Uterus (tissue), 2 donors: ENCODE data around the gene MTFR1L.

Experiments
- POLR2A ChIP-seq, 2 donors: fragments of 450-650 bp; IDR thresholded peaks; one replicate each; pipeline ENCODE4 v1.6.1; 2016; ENCODE audit warnings: antibody characterized with exemption in 2 of 2, mild to moderate bottlenecking in 1 of 2, moderate library complexity in 1 of 2
- TF ChIP-seq, protein P1 (sequence below), 4 experiments: fragments of 200-600 bp in 2 of 4; fragments of 450-650 bp in 2 of 4; sonication (generic) in 2 of 4; IDR thresholded peaks; one replicate each; pipeline ENCODE4 v1.5.1; 2016 to 2019; ENCODE audit warnings: antibody characterized with exemption in 4 of 4, mild to moderate bottlenecking in 2 of 4, moderate library complexity in 1 of 4

DNA sequence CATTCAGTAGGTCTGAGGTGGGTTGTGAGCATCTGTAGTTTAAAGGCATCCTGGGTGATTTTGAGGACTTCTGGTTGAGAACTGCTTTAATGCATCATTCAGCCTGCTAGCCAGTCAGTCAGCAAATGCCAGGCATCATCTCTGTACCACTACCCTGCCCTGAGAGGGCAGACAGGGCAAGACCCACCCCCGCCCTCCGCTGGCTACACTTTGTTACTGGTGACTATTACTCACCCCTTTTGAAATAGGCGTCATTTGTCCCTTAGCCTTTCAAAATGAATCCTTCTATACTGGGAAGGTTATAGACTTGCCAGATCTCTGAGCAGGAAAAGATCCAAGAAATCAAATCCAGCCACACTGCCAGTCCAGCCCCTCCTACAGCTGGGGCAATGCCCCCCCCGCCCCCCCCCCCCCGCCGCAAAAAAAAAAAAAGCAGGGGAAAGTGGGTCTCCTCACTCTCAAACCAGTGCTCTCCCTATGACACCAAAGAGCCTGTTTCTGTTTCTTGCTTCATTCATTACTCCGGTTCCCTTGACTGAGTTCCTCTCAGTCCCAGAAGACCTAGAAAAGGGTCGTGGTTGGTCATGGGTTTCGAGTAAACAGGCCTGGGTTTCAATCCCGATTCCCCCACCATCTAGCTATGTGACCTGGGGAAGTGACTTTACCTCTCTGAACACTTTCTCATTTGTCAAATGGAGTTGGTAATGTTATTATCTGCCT is 15.3 kb upstream of the MTFR1L start:
- TF ChIP-seq, protein P1, sequence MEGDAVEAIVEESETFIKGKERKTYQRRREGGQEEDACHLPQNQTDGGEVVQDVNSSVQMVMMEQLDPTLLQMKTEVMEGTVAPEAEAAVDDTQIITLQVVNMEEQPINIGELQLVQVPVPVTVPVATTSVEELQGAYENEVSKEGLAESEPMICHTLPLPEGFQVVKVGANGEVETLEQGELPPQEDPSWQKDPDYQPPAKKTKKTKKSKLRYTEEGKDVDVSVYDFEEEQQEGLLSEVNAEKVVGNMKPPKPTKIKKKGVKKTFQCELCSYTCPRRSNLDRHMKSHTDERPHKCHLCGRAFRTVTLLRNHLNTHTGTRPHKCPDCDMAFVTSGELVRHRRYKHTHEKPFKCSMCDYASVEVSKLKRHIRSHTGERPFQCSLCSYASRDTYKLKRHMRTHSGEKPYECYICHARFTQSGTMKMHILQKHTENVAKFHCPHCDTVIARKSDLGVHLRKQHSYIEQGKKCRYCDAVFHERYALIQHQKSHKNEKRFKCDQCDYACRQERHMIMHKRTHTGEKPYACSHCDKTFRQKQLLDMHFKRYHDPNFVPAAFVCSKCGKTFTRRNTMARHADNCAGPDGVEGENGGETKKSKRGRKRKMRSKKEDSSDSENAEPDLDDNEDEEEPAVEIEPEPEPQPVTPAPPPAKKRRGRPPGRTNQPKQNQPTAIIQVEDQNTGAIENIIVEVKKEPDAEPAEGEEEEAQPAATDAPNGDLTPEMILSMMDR (IDR thresholded peaks at IDR 0.05) = no peak
- TF ChIP-seq POLR2A (IDR thresholded peaks at IDR 0.05) = no peak
